ENCODE data around the gene GSTO1.
"Not testable (repeated sequence)": the region's sequence is repeated elsewhere in the genome, so short reads cannot be mapped to it uniquely, and the experiment has no call there.

The GSTO1 gene

DNA sequence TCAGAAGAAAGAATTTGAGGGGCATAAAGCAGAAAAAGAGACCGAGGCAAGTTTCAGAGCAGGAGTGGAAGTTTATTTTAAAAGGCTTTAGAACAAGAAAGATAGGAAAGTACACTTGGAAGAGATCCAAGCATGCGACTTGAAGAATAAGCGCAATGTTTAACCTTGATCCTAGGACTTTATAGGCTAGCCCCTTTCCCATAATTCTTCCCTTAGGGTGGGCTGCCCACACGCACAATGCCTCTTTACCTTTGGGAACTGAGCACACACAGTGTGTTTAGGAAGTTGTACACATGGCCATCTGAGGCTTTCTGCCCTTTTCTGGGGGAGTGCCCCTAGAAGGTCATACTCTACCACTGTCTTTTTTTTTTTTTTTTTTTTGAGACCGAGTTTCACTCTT is 11.2 kb upstream of the GSTO1 start:
- TF ChIP-seq, protein P1, sequence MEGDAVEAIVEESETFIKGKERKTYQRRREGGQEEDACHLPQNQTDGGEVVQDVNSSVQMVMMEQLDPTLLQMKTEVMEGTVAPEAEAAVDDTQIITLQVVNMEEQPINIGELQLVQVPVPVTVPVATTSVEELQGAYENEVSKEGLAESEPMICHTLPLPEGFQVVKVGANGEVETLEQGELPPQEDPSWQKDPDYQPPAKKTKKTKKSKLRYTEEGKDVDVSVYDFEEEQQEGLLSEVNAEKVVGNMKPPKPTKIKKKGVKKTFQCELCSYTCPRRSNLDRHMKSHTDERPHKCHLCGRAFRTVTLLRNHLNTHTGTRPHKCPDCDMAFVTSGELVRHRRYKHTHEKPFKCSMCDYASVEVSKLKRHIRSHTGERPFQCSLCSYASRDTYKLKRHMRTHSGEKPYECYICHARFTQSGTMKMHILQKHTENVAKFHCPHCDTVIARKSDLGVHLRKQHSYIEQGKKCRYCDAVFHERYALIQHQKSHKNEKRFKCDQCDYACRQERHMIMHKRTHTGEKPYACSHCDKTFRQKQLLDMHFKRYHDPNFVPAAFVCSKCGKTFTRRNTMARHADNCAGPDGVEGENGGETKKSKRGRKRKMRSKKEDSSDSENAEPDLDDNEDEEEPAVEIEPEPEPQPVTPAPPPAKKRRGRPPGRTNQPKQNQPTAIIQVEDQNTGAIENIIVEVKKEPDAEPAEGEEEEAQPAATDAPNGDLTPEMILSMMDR (IDR thresholded peaks at IDR 0.05; ENCODE audit: unreplicated experiment in 3 of 3) = no peak
- no peaks in the 10 kb centered on the region for H3K9me3 Mint-ChIP-seq
- H3K27ac Mint-ChIP-seq = no peak overlapping the region
- H3K27me3 Mint-ChIP-seq (ENCODE audit: low read depth) = peaks cover 7% of the 10 kb centered on the region
- no peak overlapping the region for H3K4me3 Mint-ChIP-seq
- peaks cover 5% of the 10 kb centered on the region for H3K36me3 Mint-ChIP-seq (ENCODE audit: low read depth)
- no peaks in the 10 kb centered on the region for H3K4me1 Mint-ChIP-seq

DNA sequence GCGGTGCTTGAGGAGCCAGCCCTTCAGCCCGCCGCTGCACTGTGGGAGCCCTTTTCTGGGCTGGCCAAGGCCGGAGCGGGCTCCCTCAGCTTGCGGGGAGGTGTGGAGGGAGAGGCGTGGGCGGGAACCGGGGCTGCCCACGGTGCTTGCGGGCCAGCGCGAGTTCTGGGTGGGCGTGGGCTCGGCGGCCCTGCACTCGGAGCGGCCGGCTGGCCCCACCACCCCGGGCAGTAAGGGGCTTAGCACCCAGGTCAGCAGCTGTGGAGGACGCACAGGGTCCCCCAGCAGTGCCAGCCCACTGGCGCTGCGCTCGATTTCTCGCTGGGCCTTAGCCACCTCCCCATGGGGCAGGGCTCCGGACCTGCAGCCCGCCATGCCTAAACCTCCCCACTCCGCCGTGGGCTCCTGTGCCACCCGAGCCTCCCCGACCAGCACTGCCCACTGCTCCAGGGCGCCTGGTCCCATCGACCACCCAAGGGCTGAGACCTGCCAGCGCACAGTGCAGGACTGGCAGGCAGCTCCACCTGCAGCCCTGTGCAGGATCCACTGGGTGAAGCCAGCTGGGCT is 9.5 kb upstream of the GSTO1 start:
- no peak overlapping the region for H3K27ac Mint-ChIP-seq
- no peaks in the 10 kb centered on the region for H3K4me1 Mint-ChIP-seq
- no peaks in the 10 kb centered on the region for H3K9me3 Mint-ChIP-seq
- no peak overlapping the region for H3K4me3 Mint-ChIP-seq
- TF ChIP-seq, protein P1 (IDR thresholded peaks at IDR 0.05; ENCODE audit: unreplicated experiment in 3 of 3) = no peak
- peaks cover 11% of the 10 kb centered on the region for H3K27me3 Mint-ChIP-seq (ENCODE audit: low read depth)
- H3K36me3 Mint-ChIP-seq (ENCODE audit: low read depth) = peaks cover 5% of the 10 kb centered on the region

DNA sequence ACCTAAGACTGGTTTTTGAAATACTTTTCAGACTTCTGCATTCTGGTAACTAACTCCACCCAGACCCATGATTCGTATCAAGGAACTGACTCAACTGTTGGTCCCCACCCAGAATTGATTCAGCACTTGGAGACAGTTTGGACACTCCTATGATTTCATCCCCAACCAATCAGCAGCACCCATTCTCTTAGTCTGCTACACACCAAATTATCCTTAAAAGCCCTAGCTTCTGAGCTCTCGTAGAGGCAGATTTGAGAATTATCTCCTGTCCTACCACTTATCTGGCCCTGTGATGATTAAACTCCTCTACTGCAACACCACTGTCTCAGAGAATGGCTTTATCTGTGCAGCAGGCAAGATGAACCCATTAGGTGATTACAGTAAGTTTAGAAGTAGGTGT is 7.7 kb upstream of the GSTO1 start:
- Mint-ChIP-seq H3K36me3 (ENCODE audit: low read depth) (peaks cover 5% of the 10 kb centered on the region), H3K4me1 (no peaks in the 10 kb centered on the region)
- TF ChIP-seq, protein P1 (IDR thresholded peaks at IDR 0.05; ENCODE audit: unreplicated experiment in 3 of 3) = no peak

DNA sequence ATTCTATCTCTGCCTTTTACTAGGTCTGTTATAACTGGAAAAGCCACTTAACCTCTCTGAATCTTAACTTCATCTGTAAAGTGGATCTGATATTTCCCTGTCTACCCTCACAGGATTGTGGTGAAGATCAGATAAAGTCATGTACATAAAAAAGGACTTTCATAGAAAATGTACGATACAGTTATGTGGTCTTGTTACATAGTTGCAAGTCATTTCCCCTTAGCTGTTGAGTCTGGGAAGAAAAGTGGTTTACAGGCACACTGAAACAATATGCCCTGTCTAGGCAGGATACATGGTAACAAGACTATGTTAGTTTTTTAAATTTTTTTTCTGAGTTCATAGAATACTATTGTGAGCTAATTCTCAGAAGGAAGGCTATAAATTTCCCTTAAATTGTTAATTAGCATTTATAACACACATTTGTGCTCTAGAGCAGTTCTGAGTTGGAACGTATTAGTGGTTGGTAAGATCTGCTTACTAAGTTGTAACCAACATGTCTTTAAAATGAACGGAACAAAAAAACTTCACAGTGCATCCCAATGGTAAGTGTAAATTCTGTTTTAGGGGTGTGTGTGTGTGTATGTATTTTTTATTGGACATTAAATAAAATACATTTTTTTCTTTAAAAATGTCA is 7.1 kb upstream of the GSTO1 start:
- peaks cover 5% of the 10 kb centered on the region for H3K36me3 Mint-ChIP-seq (ENCODE audit: low read depth)
- TF ChIP-seq, protein P1 (IDR thresholded peaks at IDR 0.05; ENCODE audit: unreplicated experiment in 3 of 3) = no peak
- no peak overlapping the region for H3K4me3 Mint-ChIP-seq
- H3K9me3 Mint-ChIP-seq = no peaks in the 10 kb centered on the region
- no peaks in the 10 kb centered on the region for H3K4me1 Mint-ChIP-seq
- no peak overlapping the region for H3K27ac Mint-ChIP-seq
- H3K27me3 Mint-ChIP-seq (ENCODE audit: low read depth) = peaks cover 6% of the 10 kb centered on the region

More for the DNA sequence above, 7.7 kb upstream of the GSTO1 start:
- Mint-ChIP-seq H3K4me3 (no peak overlapping the region), H3K9me3 (no peaks in the 10 kb centered on the region), H3K27ac (no peak overlapping the region), H3K27me3 (ENCODE audit: low read depth) (peaks cover 6% of the 10 kb centered on the region)

DNA sequence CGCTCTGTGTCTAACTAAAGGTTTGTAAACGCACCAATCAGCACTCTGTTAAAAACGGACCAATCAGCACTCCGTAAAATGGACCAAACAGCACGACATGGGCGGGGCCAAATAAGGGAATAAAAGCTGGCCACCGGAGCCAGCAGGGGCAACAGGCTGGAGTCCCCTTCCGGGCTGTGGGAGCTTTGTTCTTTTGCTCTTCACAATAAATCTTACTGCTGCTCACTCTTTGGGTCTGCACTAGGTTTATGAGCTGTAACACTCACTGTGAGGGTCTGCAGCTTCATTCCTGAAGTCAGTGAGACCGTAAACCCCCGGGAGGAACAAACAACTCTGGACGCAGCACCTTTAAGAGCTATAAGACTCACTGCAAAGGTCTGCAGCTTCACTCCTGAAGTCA is 5.8 kb upstream of the GSTO1 start:
- not testable (repeated sequence) for H3K4me1 Mint-ChIP-seq; H3K9me3 Mint-ChIP-seq; H3K27me3 Mint-ChIP-seq (ENCODE audit: low read depth); H3K4me3 Mint-ChIP-seq; H3K27ac Mint-ChIP-seq; H3K36me3 Mint-ChIP-seq (ENCODE audit: low read depth)

DNA sequence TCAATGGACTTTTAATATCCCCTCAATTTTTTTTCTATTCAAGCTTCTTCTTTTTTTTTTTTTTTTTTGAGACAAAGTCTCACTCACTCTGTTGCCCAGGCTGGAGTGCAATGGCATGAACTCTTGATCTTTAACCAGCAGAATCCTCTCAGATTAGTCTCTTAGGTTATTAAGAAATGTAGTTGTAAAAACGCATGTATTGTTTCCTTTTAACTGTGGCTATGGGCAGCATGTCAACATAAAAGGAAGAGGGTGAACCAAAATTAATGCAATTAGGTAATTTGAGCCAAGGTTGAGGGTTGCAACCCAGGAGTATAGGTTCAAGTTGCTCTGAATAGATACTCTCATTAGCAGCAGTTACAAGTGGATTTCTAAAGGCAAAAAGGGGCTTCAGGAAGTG is 4.3 kb upstream of the GSTO1 start:
- TF ChIP-seq, protein P1 (IDR thresholded peaks at IDR 0.05; ENCODE audit: unreplicated experiment in 3 of 3) = no peak
- Mint-ChIP-seq H3K36me3 (ENCODE audit: low read depth) (peaks cover 5% of the 10 kb centered on the region), H3K27ac (no peak overlapping the region), H3K4me3 (no peak overlapping the region), H3K27me3 (ENCODE audit: low read depth) (peaks cover 6% of the 10 kb centered on the region), H3K9me3 (no peaks in the 10 kb centered on the region), H3K4me1 (peaks cover 8% of the 10 kb centered on the region)
